ENCODE results near the gene DENND11. TPM values are rescaled to one million over a fixed set of nuclear protein-coding genes. Genes with fewer than 3 reads are reported as not detected.

The DENND11 gene
- total and polyA plus RNA-seq, 9 donors: 6.0 to 15.7 (median 13.0) TPM

GRCh38 chr7:141712603-141713255, 10.8 kb upstream of the DENND11 start:
- H3K9me3 ChIP-seq: no peaks in the 10 kb centered on the region
- no peak overlapping the region for H3K4me3 ChIP-seq
- no peaks in the 10 kb centered on the region for H3K4me1 ChIP-seq (ENCODE audit: insufficient read depth)
- no peak for DNase-seq
- H3K27me3 ChIP-seq: no peaks in the 10 kb centered on the region
- intact Hi-C loops (cut with DNase I): no loop called here
- H3K36me3 ChIP-seq: no peaks in the 10 kb centered on the region
- 86 to 89% (median 87%) methylated on average over 5 of the region's 5 CpGs for WGBS, 3 donors
- TF ChIP-seq, protein P1, sequence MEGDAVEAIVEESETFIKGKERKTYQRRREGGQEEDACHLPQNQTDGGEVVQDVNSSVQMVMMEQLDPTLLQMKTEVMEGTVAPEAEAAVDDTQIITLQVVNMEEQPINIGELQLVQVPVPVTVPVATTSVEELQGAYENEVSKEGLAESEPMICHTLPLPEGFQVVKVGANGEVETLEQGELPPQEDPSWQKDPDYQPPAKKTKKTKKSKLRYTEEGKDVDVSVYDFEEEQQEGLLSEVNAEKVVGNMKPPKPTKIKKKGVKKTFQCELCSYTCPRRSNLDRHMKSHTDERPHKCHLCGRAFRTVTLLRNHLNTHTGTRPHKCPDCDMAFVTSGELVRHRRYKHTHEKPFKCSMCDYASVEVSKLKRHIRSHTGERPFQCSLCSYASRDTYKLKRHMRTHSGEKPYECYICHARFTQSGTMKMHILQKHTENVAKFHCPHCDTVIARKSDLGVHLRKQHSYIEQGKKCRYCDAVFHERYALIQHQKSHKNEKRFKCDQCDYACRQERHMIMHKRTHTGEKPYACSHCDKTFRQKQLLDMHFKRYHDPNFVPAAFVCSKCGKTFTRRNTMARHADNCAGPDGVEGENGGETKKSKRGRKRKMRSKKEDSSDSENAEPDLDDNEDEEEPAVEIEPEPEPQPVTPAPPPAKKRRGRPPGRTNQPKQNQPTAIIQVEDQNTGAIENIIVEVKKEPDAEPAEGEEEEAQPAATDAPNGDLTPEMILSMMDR (IDR thresholded peaks at IDR 0.05): no peak
- TF ChIP-seq EP300 (IDR thresholded peaks at IDR 0.05): no peak
- H3K27ac ChIP-seq: no peak overlapping the region

GRCh38 chr7:141710301-141710700, 8.3 kb upstream of the DENND11 start:
- WGBS, 3 donors: 44 to 62% (median 56%) methylated on average over 1 of the region's 1 CpG
- no peak overlapping the region for H3K4me3 ChIP-seq
- intact Hi-C loops (cut with DNase I): no loop called here

GRCh38 chr7:141709749-141710148, 7.8 kb upstream of the DENND11 start:
- TF ChIP-seq, protein P1 (IDR thresholded peaks at IDR 0.05): no peak
- no peak for TF ChIP-seq POLR2A (IDR thresholded peaks at IDR 0.05)
- no peak for TF ChIP-seq EP300 (IDR thresholded peaks at IDR 0.05)
- WGBS, 3 donors: 90 to 95% (median 92%) methylated on average over 4 of the region's 4 CpGs
- H3K36me3 ChIP-seq: no peaks in the 10 kb centered on the region
- no peak for DNase-seq
- intact Hi-C loops (cut with DNase I): no loop called here
- no peaks in the 10 kb centered on the region for H3K9me3 ChIP-seq
- no peaks in the 10 kb centered on the region for H3K4me1 ChIP-seq (ENCODE audit: insufficient read depth)
- no peak overlapping the region for H3K4me3 ChIP-seq
- H3K27me3 ChIP-seq: no peaks in the 10 kb centered on the region
- H3K27ac ChIP-seq: no peak overlapping the region

More at GRCh38 chr7:141710301-141710700, 8.3 kb upstream of the DENND11 start:
- Histone ChIP-seq H3K36me3 (no peaks in the 10 kb centered on the region), H3K27me3 (no peaks in the 10 kb centered on the region), H3K4me1 (ENCODE audit: insufficient read depth) (no peaks in the 10 kb centered on the region), H3K9me3 (no peaks in the 10 kb centered on the region), H3K27ac (no peak overlapping the region)
- TF ChIP-seq, protein P1 (IDR thresholded peaks at IDR 0.05): no peak
- no peak for TF ChIP-seq EP300 (IDR thresholded peaks at IDR 0.05)
- TF ChIP-seq POLR2A (IDR thresholded peaks at IDR 0.05): no peak
- no peak for DNase-seq

- Histone ChIP-seq H3K36me3 (no peaks in the 10 kb centered on the region), H3K27me3 (no peaks in the 10 kb centered on the region), H3K4me1 (ENCODE audit: insufficient read depth) (no peaks in the 10 kb centered on the region), H3K27ac (no peak overlapping the region), H3K9me3 (no peaks in the 10 kb centered on the region), H3K4me3 (no peak overlapping the region)
- no peak for DNase-seq
- TF ChIP-seq, protein P1 (IDR thresholded peaks at IDR 0.05): no peak
- TF ChIP-seq EP300 (IDR thresholded peaks at IDR 0.05) (no peak), POLR2A (IDR thresholded peaks at IDR 0.05) (no peak)
- WGBS, 3 donors: 66 to 78% (median 74%) methylated on average over 2 of the region's 2 CpGs
- intact Hi-C loops (cut with DNase I): no loop called here
Measured at GRCh38 chr7:141709318-141709717, 7.4 kb upstream of the DENND11 start.
